ENCODE results near the gene H6PD. TPM values are rescaled to one million over a fixed set of nuclear protein-coding genes. Genes with fewer than 3 reads are reported as not detected.

Gene H6PD
- total and polyA plus RNA-seq, 9 of the 15 experiments (the other 6 are each of a cell fraction or from before 2014, with no cell fraction given), result 0.04 to 2.5 (median 0.95) TPM

DNA sequence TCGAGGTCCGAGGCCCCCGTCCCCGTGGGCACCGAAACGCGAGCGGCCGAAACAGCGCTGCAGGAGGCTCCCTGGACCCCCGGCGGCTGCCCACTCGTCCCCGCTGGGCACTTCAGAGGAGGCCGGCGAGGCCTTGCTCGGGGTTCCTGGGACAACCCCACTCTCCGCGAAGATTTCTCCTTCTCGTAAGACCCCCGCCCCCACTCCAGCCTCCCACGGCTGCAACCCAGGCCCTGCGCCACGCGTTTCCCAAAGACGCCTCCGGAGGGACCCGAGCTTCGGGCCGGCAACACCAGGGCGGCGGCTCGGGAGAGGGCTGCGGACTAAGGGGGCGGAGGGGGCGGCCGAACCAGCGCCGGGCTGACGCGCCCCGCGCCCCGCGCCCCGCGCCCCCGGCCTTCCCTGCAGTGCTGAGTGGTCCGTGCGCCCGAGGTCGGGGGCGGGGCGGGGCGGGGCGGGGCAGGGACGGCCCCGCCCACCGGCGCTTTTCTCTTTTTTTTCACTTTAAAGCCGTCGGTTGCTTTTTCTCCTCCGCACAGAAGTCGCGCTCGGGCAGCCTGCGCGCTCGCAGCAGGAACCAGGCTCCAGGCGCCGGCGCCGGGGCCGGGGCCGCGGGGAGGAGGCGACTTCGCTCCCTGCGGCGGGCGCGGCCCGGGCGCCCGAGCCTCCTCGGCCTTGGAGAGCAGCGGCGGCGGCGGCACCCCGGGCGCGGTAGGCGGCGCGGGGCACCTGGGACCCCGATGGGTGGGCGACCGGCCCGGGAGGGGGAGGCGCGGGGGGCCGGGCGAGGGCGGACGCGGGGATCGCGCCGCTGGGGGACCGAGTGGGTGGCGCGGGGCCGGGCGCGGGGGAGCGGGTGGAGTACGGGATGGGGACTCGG, 58.0 kb downstream of the H6PD start, which contains the start of gene SPSB1 (continued):
- TF ChIP-seq, protein P1, sequence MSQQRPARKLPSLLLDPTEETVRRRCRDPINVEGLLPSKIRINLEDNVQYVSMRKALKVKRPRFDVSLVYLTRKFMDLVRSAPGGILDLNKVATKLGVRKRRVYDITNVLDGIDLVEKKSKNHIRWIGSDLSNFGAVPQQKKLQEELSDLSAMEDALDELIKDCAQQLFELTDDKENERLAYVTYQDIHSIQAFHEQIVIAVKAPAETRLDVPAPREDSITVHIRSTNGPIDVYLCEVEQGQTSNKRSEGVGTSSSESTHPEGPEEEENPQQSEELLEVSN (IDR thresholded peaks at IDR 0.05; ENCODE audit: borderline replicate concordance in 1 of 2, extremely low read depth in 1 of 2, insufficient read depth in 1 of 2, insufficient read length in 1 of 2, low read depth in 1 of 2, low read length in 1 of 2, poor library complexity in 1 of 2, severe bottlenecking in 1 of 2), result peak in 1 of 2 experiments; percentile 22
- no peak for TF ChIP-seq ASH1L (IDR thresholded peaks at IDR 0.05; ENCODE audit: borderline replicate concordance, low read depth, partially characterized antibody)
- TF ChIP-seq, protein P2, sequence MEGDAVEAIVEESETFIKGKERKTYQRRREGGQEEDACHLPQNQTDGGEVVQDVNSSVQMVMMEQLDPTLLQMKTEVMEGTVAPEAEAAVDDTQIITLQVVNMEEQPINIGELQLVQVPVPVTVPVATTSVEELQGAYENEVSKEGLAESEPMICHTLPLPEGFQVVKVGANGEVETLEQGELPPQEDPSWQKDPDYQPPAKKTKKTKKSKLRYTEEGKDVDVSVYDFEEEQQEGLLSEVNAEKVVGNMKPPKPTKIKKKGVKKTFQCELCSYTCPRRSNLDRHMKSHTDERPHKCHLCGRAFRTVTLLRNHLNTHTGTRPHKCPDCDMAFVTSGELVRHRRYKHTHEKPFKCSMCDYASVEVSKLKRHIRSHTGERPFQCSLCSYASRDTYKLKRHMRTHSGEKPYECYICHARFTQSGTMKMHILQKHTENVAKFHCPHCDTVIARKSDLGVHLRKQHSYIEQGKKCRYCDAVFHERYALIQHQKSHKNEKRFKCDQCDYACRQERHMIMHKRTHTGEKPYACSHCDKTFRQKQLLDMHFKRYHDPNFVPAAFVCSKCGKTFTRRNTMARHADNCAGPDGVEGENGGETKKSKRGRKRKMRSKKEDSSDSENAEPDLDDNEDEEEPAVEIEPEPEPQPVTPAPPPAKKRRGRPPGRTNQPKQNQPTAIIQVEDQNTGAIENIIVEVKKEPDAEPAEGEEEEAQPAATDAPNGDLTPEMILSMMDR (IDR thresholded peaks at IDR 0.05 in 2 of 3, conservative IDR thresholded peaks at IDR 0.05 in 1 of 3; ENCODE audit: insufficient read depth in 2 of 3, low read depth in 1 of 3, low read length in 3 of 3), result 0 out of 6 replicates have a peak, but pooled peaks of 1 of the 3 experiments have one; percentile 20
- TF ChIP-seq, protein P3, sequence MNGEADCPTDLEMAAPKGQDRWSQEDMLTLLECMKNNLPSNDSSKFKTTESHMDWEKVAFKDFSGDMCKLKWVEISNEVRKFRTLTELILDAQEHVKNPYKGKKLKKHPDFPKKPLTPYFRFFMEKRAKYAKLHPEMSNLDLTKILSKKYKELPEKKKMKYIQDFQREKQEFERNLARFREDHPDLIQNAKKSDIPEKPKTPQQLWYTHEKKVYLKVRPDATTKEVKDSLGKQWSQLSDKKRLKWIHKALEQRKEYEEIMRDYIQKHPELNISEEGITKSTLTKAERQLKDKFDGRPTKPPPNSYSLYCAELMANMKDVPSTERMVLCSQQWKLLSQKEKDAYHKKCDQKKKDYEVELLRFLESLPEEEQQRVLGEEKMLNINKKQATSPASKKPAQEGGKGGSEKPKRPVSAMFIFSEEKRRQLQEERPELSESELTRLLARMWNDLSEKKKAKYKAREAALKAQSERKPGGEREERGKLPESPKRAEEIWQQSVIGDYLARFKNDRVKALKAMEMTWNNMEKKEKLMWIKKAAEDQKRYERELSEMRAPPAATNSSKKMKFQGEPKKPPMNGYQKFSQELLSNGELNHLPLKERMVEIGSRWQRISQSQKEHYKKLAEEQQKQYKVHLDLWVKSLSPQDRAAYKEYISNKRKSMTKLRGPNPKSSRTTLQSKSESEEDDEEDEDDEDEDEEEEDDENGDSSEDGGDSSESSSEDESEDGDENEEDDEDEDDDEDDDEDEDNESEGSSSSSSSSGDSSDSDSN (IDR thresholded peaks at IDR 0.05; ENCODE audit: borderline replicate concordance in 1 of 2, low read depth in 2 of 2, low read length in 2 of 2), result peak; percentile 88 to 98; a peak in 3 of 4 replicates
- TF ChIP-seq POLR2G (IDR thresholded peaks at IDR 0.05; ENCODE audit: low read depth, low read length), result peak; percentile 75
- TF ChIP-seq PYGO2 (tag; IDR thresholded peaks at IDR 0.05), result no peak
- TF ChIP-seq NRF1 (conservative IDR thresholded peaks at IDR 0.05 in 1 of 2, IDR thresholded peaks at IDR 0.05 in 1 of 2), result peak in 1 of 2 experiments; percentile 26; a peak in 2 of 4 replicates
- peak; percentile 68 for TF ChIP-seq EGR1 (conservative IDR thresholded peaks at IDR 0.05)
- TF ChIP-seq RFX5 (IDR thresholded peaks at IDR 0.05; ENCODE audit: low read depth, low read length), result no peak
- TF ChIP-seq, protein P4, sequence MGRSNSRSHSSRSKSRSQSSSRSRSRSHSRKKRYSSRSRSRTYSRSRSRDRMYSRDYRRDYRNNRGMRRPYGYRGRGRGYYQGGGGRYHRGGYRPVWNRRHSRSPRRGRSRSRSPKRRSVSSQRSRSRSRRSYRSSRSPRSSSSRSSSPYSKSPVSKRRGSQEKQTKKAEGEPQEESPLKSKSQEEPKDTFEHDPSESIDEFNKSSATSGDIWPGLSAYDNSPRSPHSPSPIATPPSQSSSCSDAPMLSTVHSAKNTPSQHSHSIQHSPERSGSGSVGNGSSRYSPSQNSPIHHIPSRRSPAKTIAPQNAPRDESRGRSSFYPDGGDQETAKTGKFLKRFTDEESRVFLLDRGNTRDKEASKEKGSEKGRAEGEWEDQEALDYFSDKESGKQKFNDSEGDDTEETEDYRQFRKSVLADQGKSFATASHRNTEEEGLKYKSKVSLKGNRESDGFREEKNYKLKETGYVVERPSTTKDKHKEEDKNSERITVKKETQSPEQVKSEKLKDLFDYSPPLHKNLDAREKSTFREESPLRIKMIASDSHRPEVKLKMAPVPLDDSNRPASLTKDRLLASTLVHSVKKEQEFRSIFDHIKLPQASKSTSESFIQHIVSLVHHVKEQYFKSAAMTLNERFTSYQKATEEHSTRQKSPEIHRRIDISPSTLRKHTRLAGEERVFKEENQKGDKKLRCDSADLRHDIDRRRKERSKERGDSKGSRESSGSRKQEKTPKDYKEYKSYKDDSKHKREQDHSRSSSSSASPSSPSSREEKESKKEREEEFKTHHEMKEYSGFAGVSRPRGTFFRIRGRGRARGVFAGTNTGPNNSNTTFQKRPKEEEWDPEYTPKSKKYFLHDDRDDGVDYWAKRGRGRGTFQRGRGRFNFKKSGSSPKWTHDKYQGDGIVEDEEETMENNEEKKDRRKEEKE (IDR thresholded peaks at IDR 0.05; ENCODE audit: borderline replicate concordance in 1 of 2, control insufficient read depth in 1 of 2, low read depth in 2 of 2, low read length in 1 of 2), result no peak
- TF ChIP-seq ZNF561 (CRISPR knock-in tag; conservative IDR thresholded peaks at IDR 0.05), result no peak
- no peak for TF ChIP-seq ZNF24 (IDR thresholded peaks at IDR 0.05)
